ENCODE measurements around the gene BAK1.
A peak's percentile ranks its signal among the peaks of the same experiment; 100 is the strongest.

- TF ChIP-seq POLR2AphosphoS5 (IDR thresholded peaks at IDR 0.05) (peak in 2 of 3 donors; percentile 40 to 51), CTCF (IDR thresholded peaks at IDR 0.05) (no peak)
Observed at GRCh38 chr6:33623895-33624381, 43.9 kb upstream of the BAK1 start.

All from transverse colon (tissue), 4 donors.